Measurements from ENCODE around the gene SNX17. TPM values are rescaled to one million over a fixed set of nuclear protein-coding genes. Genes with fewer than 3 reads are reported as not detected.

Gene SNX17
- total and polyA plus RNA-seq, 2 of the 13 experiments (the other 11 are each of a cell fraction or from before 2014, with no cell fraction given): 75.0 to 109 TPM

- TF ChIP-seq ZNF512B (CRISPR knock-in tag; IDR thresholded peaks at IDR 0.05; ENCODE audit: borderline replicate concordance) (no peak; the same call in 1 of the 2 replicates), ZFP91 (CRISPR knock-in tag; IDR thresholded peaks at IDR 0.05; ENCODE audit: borderline replicate concordance) (peak; percentile 98), ZNF766 (CRISPR knock-in tag; IDR thresholded peaks at IDR 0.05; ENCODE audit: borderline replicate concordance) (no peak; the same call in none of the 2 replicates), ZNF251 (CRISPR knock-in tag; IDR thresholded peaks at IDR 0.05) (peak; percentile 78; the same call in 1 of the 2 replicates), ZNF800 (CRISPR knock-in tag; IDR thresholded peaks at IDR 0.05) (peak; percentile 94), SKIL (CRISPR knock-in tag; IDR thresholded peaks at IDR 0.05; ENCODE audit: borderline replicate concordance) (peak; percentile 35; the same call in 1 of the 2 replicates), NFAT5 (CRISPR knock-in tag; IDR thresholded peaks at IDR 0.05) (peak; percentile 75), MXD3 (CRISPR knock-in tag; IDR thresholded peaks at IDR 0.05) (peak; percentile 80), HNRNPH1 (optimal IDR thresholded peaks at IDR 0.05; ENCODE audit: low read depth, low read length) (peak; percentile 68)
Observed at GRCh38 chr2:27370026-27370815, at the start of gene SNX17, which contains the start of gene EIF2B4 (continued).

All from HepG2 (cell line).